HG03045 (cell line): ENCODE data around the gene BAIAP2.
"Not testable (repeated sequence)": the region's sequence is repeated elsewhere in the genome, so short reads cannot be mapped to it uniquely, and the experiment has no call there.

Source experiments
- ATAC-seq: cut with Tn5 transposase; IDR thresholded peaks from one replicate; pipeline ENCODE4 v1.9.1; 2021; ENCODE audit warnings: mild to moderate bottlenecking, moderate library complexity; ENCODE audit not compliant: unreplicated experiment

The BAIAP2 gene

DNA sequence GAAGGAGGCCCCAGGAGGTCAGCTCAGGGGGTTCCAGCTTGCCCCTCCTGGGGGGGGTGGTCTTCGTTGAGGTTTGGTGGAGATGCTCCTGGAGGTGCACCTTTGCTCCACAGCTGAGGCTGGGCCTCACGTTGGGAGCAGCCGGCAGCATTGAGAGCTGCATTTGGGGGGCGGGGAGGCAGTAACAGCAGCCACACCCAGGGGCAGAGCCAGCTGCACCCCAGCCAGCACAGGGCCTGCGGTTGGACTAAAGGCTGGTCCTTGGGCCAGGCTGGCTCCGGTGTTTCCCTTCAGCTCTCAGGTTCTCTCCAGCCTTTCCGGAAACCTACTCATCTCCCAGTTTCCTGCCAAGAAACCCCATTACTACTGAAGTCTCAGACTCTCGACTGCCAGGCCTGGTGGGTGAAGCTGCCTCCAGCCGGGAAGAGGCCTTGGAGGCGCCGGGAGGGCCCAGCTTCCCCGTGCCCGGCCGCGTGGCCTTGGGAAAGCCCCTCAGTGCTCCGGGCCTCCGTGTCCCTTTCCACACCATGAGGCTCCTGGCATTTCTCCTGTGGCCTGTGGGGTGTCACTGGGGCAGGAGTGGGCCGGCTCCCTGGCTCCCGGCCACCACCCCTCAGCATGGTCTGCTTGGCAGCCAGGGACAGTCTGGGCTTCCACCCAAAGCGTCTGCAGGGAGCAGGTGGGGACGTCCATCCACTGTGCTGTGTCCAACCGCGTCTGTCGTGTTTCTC lies 14.0 kb upstream of the BAIAP2 start:
- ATAC-seq, result no peak

GRCh38 chr17:81021531-81022343 lies 13.2 kb upstream of the BAIAP2 start:
- no peak for ATAC-seq

DNA sequence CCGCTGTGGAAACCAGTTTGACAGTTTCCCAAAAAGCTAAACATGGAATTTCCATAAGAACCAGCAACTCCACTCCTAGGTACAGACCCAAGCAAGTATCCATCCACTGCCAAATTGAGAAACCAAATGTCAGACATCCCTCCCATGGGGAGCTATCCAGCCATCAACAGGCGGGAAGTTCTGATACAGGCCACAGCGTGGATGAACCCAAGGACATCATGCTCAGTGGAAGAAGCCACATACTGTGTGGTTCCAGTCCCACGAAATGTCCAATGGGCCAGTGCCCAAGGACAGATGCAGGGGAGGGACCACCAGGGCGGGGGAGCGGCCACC lies 12.6 kb upstream of the BAIAP2 start:
- no peak for ATAC-seq

- ATAC-seq, result no peak
These were observed 9.7 kb upstream of the BAIAP2 start for GRCh38 chr17:81025065-81025740.

DNA sequence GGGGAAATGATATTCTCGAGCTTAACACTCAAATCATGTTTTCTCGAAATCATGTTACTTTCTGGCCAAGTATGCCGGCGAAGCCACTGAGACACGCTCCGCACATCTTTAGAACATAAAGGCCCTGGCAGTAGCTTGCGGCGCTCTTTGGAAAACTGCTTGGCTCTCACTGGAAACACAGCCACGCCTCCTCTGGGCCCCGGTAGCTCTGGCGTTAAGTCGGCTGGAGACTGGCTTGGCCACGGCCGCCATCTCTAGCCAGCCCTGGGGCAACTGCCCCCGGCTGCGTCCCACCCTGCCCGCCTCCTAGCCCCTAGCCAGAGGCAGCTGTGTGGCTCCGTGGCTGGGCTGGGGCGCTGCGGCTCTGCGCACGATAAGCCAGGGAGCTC lies 9.2 kb upstream of the BAIAP2 start:
- ATAC-seq, result no peak

DNA sequence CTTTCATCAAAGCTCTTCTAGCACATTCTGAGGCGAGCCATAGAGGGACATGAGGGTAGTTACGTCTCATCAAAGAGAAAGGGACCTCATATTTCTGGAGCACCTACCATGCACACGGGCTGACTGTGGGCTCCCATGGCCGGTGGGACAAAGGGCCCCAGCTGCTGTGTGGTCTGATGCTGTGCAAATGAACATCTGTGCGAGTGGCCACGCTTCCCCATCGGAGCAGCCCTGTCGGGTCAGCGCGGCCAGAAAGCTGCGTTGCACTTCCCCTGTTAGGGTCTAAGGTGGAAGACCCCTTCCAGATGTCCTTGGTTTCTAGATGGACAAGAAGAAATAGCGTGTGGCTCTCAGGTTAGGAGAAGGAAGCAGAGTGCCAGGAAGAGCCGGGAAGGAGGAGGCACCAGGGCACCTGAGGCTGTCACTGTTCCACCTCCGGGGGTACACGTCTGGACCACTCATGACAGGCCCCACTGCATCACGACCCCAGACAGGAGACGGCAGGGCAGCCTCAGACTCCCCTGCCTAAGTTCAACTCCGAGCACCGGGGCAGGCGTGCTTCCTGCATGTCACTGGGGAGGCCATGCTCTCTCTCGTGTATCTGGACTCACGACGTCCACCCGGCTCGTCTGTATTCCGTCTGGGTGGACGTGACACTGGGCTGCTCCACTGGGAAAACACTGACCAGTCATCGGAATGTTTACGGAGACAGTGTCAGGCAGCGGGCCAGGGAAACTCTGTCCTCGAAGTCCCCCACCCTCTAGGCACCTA lies 8.5 kb upstream of the BAIAP2 start:
- ATAC-seq, result no peak

DNA sequence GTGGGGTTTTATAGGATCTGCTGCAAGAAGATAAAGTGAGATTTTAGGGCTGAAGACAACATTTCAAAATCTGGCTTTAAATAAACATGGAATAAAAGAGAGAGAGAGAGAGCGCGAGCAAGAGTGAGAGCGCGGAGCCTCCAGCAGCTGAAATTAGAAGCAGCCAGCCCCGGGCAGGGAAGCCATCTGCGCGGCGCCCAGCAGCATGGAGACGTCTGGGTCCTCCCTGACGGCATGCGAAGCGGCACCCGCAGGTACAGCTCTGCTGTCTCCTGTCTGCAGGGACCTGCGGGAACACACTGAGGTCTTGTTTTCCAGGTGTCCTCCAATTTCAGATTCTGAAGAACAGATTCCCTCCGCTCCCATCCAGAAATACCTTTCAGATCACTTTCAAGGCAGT lies 7.9 kb upstream of the BAIAP2 start:
- no peak for ATAC-seq

- ATAC-seq, result no peak
These were observed 7.1 kb upstream of the BAIAP2 start for GRCh38 chr17:81027591-81028505.

DNA sequence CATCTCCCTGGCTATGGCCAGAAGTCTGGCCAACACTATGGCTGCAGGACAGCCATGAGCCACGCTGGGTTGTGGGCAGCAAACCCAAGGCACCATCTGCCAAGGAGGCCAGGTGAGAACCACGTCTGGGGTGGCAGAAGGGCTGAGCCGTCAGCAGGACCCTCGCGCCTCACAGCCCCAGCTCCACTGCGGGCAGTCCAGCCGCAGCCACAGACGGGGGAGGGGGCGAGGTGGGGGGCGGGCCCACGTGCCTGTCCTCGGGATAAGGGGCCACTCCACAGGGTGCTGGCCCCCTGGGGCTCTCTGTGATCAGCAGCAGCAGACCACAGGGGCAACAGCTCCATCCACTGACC lies 6.5 kb upstream of the BAIAP2 start:
- ATAC-seq, result no peak

DNA sequence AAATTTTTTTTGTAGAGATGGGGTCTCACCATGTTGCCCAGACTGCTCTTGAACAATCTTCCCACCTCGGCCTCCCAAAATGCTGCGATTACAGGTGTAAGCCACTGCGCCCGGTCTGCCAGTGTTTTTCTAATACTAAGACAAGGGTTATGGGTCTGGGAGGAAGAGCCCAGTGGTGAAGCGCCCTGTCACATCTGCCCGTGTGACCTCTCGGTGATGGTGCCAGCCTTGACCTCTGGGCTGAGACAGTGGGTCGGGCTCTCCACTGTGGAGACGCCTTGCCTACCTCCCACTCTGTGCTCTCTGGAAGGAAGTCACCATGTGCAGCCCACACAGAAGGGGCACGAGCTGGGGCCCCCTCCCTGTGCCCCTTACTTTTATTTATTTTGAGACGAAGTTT lies 5.1 kb upstream of the BAIAP2 start:
- ATAC-seq, result no peak

- not testable (repeated sequence) for ATAC-seq
These were observed 4.6 kb upstream of the BAIAP2 start for GRCh38 chr17:81030312-81030711.

- no peak for ATAC-seq
These were observed 4.0 kb upstream of the BAIAP2 start for GRCh38 chr17:81030741-81031565.

- no peak for ATAC-seq
These were observed 3.1 kb upstream of the BAIAP2 start for GRCh38 chr17:81031566-81032550.

DNA sequence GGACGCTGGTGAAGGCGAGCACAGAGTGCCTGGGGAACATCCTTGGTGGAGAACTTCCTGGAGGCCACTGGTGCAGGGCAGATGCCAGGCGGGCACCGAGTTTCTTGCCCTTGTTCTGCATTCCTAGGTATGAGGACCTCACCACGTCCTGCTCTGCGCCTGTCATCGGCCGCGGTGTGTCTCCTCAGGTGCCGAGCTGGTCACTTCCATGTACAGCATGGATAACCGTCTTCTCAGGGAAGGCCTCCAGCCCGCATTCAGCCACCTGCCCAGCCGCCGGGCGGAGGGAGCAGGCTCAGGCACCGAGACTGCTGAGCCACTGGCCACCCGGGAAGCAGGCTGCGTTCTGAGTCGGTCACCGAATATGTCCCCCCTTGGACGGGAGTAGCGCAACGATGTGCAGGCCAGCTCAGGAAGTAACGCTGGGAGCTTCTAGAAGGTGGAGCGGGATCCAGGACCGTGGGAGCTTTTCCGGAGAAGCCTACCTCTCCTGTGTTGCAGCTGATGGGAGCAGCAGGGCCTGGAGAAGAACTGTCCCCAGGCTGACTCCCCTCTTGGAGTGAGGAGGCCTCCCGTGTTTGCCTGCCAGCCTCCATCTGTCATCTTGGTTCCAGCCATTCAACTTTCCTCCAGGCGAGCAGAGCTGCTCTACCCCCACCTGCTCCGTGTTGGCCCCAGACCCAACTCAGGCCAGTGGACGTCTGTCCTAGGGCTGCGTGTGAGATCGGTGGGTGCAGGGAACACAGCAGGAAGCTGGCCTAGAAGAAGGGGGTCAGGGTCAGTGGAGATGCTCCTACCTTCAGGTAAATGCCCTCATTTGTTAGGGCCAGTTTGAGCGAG lies 2.1 kb upstream of the BAIAP2 start:
- ATAC-seq, result no peak

DNA sequence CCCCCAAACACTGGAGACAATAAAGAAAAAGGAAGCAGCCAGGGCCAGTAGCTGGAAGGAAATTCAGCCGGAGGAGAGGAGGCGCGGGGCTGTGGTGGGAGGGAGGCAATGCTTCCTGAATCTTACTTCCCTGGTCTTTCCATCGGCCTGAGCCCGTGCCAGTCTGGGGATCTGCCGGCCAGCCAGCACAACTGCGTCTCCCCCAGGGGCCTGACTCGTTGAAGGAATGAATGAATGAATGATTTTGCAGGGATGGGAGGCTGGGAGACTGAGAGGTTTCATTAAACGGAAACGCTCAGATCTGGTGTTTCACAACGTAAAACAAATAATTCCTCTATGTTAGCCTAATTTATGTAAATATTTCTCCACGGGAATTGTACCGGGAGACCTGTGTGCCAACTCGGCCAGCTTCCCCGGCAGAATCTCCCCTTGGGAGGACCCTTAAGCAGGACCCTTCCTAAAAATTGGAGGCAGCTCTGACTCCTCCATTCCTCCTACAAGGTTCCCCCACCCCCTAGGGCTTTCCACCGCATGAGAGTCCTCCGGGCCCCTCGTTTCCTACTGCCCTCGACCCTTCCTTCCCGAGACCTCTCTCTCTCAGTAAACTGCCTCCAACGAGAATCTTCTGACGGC lies 1.3 kb upstream of the BAIAP2 start:
- ATAC-seq, result no peak

- ATAC-seq, result no peak
These were observed 678 bp upstream of the BAIAP2 start for GRCh38 chr17:81034168-81034777.
